Middle frontal gyrus (tissue), 1 donor: ENCODE measurements around the gene STAM.
"Not testable (repeated sequence)": the region's sequence is repeated elsewhere in the genome, so short reads cannot be mapped to it uniquely, and the experiment has no call there.

Source experiments
- DNase-seq: peaks from one replicate; pipeline ENCODE4 v3.0.0-alpha.2; 2015; ENCODE audit warnings: low spot score; ENCODE audit errors: extremely low spot score

STAM gene

DNA sequence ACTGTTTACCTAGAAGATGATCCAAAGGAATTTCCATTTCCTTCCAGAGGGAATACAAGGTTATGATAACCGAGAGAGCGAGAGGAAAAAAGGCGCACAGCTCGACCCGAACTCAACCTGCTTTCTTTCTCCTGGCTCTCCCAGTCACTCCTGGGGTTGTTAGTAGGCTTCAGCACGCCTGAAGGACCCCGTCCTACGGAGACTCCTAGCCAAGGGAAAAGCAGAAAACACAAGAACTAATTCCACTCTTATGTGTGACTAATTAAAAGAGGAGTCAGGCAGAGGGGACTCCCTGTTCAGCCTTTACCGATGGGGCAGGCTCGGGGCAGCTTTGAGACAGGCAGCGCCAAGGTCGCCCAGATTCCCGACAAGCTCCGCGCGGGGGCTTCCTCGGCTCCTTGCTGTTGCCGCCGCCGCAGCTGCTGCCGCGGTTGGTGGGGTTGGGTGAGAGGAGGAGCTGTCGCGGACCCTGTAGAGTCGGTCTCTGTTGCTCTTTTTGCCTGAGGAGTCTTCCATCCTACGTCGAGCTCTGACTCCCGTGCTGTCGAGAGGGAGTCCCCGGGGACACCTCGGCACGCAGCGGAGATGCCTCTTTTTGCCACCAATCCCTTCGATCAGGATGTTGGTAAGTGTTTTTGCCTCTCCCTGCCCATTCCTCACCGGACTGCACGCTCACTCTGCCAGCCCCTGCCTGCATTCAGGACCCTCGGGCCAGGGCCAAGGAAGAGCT is at the start of gene STAM:
TSS of gene STAM (plus strand) at position 397 of the 730 bp plus-strand sequence. CDS start at position 586, 189 bp downstream.
- peak; percentile 68 for DNase-seq

DNA sequence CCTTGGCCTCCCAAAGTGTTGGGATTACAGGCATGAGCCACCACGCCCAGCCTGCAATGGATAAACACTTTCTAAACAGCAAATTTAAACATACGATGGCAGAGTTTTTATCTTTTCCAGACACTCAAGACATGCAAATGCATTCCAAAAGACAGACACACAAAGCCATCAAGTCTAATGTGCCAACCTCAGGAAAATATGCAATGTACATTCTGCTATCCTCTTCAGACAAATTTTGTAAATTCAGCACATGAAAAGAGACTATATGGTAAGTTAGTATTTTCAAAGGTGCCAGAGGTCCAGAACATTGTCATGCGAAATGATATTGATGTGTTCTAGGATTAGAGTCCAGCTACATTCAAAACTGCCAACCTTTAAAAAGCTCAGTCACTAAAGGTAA is 46.6 kb upstream of the STAM start:
- no peak for DNase-seq

DNA sequence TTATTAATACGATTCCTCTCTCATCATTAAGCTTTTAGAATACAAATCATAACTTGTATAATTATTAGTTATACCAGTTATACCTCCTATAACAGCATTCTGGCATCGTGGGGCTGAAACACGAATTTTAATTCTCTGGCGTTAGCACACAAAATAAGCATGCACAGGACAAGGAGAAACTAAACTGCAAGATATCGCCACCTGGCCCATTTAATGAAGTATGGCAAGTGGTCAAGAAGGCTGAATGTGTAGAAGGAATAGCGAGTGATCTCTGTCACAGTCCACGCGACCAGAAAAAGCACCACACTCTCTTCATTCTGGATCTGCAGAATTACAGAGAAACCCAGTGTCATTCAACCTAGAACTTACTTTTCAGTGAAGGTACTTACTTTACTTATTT is 44.9 kb upstream of the STAM start:
- DNase-seq: no peak

DNA sequence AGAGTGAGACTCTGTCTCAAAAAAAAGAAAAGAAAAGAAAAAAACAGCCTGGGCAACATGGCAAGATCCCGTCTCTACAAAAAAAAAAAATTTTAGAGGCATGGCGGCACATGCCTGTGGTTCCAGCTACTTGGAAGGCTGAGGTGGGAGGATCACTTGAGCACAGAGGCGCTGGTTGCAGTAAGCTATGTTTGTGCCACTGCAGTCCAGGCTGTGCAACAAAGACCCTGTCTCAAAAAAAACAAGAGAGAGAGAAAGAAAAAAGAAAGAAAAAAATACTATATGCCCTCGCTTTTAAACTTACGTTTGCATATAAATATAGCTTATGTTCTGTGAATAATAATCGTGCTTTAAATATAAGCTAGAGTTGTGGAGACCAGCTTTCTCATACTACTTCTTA is 38.0 kb upstream of the STAM start:
- no peak for DNase-seq

DNA sequence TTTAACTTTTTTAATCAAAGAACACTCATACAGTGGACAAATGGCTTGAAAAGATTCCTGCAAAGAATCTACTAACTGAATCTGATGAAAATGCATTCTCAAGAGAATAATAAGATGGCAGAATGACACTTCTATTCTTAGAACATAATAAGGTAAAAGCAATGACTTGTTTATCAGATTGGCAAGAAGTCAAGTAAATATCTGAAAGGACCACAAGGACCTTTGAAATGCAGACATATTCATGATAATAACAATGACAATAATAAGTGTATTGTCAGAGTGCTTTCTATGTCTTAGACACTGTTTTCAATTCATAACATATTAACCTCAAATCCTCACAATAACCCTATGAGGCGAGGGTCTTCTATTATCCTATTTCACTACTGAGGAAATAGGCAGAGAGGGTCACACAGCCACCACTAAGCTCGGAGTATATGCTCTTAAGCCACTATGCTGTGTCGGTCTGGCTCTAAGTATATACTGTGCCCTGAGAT is 37.4 kb upstream of the STAM start:
- DNase-seq: no peak

DNA sequence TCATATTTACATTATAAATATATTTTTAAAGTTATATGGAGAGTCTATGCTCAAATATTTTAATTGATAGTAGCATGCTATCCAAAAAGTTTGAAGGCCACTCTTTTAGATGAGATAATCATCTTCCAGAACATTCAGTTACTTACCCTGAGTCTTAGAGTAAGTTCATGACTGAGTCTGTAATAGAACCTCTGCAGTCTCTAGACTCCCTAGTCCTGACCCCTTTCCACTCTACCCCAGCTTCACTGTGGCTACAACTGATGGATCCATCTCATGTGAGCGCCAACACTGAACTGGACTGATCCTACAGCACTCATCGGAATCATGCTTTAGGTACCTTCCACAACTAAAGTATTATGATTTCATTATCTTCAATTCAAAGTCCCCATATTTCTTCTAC is 36.9 kb upstream of the STAM start:
- DNase-seq: no peak

DNA sequence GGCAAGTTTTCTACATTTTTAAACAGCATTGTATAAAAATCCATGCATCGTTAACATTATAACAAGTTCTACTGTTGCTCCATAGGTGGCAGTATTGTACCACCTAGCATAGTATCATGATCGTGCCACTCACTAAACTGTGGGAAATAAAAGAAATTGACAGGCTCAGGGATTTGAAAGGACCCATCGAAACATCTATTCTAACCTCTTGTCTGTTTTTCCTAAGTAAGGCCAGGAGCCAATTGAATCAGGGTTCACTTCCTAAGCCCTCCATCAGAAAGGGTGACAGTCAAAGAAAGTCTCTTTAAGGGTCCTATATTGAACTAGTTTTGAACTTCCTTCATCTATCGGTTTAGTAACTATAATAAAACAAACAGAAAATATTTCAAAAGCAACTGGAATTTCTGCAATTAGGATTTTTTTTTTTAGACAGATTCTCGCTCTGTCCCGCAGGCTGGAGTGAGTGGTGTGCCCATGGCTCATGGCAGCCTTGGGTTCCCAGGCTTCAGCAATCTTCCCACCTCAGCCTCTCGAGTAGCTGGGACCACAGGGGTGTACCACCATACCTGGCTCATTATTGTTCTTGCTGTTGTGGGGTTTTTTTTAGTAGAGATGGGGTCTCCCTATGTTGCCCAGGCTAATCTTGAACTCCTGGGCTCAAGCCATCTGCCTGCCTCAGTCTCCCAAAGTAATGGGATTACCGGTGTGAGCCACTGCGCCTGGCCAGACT is 36.2 kb upstream of the STAM start:
- DNase-seq: peak; percentile 29

DNA sequence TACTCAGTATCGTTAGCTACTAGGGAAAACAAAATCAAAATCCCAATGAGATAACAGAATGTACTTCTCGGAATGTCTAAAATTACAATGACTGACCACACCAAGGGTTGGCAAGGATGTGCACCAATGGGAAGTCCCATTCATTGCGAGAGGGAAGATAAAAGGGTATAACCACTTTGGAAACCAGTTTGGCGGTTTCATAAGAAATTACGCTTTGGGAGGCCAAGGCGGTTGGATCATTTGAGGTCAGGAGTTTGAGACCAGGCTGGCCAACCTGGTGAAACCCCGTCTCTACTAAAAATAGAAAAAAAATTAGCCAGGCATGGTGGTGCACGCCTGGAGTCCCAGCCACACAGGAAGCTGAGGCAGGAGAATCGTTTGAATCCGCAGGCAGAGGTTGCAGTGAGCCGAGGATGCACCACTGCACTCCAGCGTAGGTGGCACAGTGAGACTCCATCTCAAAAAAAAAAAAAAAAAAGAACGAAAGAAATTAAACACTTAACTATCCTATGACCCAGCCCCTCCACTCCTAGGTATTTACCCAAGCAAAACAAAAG is 34.4 kb upstream of the STAM start:
- DNase-seq: no peak

DNA sequence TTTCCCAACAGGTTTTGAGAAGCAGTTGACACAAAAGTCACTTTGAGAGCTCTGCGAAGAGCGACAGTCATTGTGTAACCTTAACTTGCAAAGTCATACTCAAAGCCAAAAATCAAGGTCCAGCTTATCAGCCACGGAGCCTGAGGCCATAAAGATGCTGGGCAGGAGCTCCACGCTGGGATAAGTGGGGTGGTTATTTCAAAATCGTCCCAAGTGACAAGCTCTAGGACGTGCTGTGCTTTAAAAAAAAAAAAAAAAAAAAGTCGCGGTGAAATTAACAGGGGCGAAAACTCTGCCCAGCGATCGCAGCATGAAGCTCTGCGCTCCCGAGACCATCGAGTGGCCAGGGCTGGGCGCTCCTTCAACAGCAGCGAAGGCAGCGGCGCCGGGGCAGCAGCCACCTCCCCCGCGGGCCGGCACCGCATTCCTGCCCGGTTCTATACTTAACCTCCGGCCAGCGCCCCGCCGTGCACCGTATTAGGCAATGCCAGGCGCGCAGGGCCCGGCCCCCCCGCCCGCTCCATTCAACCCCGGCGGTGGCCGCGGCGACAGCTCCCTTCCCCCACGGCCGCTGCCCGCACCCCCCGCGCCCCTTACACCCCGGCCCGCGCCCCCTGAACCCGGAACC is 27.4 kb upstream of the STAM start:
- no peak for DNase-seq

DNA sequence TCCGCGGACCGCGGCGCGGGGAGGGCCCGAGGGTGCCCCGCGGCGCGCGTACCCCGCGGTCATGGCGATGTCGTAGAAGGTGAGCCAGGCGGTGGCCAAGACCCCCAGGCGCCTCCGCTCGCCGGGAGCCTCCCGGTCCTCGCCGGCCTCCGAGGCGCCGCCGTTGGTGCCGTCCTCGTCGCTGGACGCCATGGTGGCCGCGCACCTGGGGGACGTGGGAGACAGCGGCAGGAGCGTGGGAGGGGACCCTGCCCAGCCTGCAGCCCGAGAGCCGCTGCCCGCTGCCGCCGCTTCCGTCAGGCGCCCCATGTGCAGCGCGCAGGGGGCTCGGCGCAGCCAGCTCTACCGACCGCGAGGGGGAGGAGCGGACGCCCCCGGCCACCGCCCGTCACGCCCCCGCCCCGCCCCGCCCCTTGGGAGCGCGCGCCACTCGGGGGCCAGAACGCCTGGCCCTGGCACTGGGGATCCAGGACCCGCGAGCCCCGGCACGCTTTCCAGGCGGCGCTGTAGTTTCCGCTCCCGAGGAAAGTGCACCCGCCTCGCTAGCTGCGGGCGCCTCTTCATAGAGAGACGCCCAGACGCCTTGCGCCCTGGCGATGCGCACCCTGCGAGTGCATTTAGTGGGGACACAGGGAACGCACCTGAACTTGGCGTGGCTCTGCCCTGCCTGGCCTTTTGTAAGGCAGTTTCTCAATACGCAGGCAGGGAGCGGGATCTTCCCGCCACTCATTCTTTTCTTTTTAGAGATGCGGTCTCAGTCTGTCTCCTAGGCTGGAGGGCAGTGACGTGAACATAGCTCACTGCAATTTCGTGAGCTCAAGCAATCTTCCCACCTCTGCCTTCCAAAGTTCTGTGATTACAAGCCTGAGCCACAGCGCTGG is 26.7 kb upstream of the STAM start, which contains the start of gene HACD1:
TSS of gene HACD1 (minus strand) at position 344 of the 881 bp plus-strand sequence. CDS start at position 309, 35 bp downstream.
- peak; percentile 35 for DNase-seq

DNA sequence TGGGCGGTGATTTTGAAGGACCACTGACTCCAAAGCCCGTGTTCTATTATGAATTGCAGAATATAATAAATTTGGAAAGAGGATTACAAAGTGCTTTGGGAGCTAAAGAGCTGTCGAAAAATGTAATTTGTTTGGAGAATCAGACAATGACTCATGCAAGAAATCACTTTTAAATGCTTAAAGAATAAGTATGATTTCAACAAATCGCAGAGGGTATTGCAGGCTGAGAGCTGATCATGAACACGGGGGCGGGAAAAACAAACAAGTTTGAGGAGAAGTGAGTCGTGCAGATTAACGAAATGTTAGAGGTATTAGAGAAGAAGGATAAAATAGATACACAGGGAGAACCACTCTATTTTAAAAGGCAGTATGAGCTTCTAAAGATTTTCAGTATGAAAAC is 21.9 kb upstream of the STAM start:
- DNase-seq: no peak

DNA sequence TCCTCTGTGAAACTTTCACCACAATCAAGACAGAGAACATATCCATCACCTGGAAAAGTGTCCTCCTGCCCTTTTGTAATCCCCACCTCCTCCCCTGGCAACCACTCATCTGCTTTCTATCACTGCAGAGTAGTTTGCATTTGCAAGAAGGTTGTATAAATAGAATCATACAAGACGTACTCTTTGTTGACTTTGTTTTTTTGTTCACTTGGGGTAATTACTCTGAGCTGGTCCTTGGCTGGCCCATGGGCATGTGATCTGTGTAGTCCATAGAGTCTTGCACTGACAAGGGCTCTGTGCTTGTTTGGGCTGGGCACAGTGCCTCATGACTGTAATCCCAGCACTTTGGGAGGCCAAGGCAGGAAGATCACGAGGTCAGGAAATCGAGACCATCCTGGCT is 19.0 kb upstream of the STAM start:
- DNase-seq: no peak

DNA sequence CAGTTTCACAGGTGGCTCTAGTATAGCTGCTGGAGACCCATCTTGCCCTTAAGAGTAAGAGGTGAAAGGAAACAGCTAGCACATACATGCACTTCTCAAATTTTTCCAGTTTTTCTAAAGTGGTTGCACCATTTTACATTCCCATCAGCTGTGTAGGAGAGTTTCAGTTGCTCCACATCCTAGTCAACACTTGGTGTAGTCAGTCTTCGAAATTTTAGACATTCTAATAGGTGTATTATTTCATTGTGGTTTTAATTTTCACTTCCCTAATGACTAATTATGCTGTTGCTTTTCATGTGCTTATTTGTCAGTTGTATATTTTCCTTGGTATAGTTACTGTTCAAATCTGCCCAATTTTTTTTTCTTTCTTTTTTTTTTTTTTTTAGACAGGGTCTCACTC is 17.3 kb upstream of the STAM start:
- DNase-seq: no peak

DNA sequence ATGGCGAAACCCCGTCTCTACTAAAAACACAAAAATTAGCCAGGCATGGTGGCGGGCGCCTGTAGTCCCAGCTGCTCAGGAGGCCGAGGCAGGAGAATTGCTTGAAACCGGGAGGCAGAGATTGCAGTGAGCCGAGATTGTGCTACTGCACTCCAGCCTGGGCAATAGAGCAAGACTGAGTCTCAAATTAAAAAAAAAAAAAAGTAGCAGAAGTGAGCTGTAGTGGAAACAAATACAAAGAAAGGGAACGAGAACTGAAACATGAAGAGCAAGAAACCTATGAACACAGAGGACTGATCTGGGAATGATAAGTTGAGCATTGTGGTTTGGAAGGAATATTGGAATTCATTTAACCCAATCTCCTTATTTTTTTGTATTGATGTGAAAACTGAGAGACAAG is 11.4 kb upstream of the STAM start:
- DNase-seq: not testable (repeated sequence)

DNA sequence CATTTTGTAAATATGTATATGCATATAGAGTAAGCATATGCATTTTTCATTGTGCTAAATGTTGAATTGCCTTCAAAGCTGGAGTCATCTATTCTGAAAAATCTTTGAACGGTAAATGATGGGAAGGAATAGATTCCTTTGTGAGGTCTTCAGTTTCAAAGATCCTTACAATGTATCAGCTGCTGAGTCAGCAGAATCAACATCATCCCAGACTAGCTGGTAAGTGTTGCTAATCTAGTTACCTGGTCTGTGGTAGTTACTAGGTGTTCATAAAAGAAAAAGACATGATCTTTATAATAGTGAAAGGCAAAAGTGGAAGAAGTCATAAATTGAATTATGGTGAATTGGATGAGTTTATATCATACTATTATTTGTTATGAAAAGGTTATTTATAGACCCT is 10.6 kb upstream of the STAM start:
- no peak for DNase-seq

DNA sequence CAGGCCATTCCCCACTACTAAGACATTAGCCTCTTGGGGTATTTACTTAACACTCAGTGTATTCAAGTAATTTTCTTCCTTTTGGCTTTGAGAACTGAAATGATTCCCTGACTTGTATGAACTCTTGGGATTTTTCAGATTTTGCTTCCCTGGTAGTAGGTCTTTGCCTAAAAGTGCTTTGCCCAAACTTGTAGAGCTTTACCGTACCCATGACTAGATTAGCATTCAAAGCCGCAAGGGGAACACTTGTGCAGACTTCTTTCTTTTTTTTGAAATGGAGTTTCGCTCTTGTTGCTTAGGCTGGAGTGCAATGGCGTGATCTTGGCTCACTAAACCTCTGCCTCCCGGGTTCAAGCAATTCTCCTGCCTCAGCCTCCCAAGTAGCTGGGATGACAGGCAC is 6.1 kb upstream of the STAM start:
- DNase-seq: no peak

DNA sequence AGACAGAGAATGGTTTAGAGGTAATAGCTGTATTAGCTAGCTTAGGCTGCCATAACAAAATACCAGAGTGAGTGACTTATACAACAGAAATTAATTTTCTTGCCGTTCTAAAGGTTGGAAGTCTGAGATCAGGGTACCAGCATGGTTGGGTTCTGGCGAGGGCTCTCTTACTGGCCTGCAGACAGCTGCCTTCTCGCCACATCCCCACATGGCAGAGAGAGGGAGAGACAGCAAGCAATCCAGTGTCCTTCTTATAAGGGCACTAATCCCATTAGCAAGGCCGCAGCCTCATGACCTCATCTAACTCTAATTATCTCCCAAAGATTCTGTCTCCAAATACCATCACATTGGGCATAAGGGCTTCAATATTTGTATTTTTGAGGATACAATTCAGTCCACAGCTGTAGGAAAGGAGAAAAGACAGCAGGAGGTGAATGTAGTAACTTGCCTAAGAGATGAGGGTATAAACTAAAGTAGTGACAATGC is 3.6 kb upstream of the STAM start:
- DNase-seq: no peak

DNA sequence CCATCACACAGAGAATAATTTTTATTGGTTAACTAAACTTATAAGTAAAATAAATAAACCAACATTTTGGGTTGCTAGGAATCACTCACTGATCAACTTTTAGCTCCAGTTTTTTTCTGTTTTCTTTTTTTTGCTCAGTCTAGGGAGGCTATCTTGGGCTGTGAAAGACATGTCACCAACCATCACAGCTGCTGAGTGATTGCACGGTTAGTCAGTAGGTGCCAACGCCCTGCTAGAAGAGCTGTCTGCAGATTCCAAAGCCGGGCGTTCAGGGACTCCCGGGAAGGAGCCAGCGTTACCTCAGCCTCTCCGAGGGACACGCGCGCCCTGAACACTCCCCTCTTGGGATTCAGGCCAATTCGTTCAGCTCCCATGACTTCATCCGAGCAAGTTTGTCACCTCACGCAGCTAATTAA is 604 bp upstream of the STAM start:
- peak; percentile 24 for DNase-seq

DNA sequence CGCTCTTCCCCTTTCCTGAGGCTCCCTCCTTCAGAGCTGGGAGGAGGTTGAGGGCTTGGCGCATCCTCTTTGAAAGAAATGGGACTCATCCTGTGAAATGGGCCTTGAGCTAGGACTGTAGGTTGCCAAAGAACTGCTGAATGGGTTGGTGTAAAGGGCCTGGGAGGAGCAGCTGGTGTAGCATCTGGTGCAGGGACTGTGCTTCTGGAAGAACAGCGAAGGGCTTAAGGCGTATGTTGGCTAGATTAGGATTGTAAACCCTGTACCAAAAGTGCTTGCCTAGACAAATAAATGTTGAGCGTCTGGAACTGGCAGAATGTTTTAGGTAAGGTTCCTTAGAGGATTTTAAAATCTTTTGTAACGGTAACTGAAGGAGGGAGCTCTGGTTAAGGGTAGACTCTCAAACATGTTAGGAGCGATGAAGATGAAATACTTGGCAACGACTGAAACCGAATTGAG is 563 bp downstream of the STAM start:
- no peak for DNase-seq

DNA sequence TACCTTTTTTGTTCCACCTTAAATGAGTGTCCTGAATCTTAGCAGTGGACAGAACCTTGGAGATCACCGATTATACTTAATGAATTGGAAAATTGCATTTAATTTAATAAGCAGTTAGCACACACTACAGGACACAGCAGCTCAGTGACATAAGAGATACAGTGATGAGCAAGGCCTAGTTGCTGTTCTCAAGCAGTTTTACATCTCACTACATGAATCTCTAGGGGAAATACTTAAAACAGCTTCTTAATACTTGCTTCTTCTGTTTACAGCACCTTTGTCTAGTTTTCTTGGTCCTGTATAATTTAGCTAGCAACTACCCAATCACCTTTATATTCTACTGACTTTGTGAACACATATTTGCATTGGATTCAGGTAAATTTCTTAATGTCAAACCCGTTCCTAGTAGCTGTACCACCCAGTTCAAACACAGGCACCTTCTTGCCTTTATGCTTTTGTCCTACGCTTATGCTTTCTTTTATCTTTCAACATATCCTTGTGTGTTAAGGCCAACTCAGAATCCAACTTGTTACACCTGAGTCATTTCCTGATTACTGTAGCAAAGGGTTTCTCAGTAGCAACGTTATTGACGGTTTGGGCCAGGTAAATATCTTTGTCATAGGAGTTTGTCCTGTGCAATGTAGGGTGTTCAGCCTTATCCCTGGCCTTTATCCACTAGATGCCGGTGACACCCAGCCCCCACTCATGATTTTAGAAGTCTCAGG is 1.8 kb downstream of the STAM start:
- no peak for DNase-seq
